PC-9 (cell line): ENCODE data around the gene RAB7B. TPM values are rescaled to one million over a fixed set of nuclear protein-coding genes. Genes with fewer than 3 reads are reported as not detected.

Experiments used
- BruUV-seq: library from RNA; stranded (reverse); fragments of 400-500 nt; replicated peaks from 2 replicates; lab custom pipeline; 2021; lab: Mats Ljungman, UMichigan
- CTCF ChIA-PET: fragments of 300-600 bp; sonication (Branson Sonifier 250); formaldehyde crosslinking; loops from one replicate; lab custom pipeline; 2022; ENCODE audit warnings: antibody characterized with exemption; lab: Charles Lee
- POLR2A ChIA-PET: fragments of 300-600 bp; sonication (Branson Sonifier 250); formaldehyde crosslinking; loops from one replicate; lab custom pipeline; 2022; ENCODE audit warnings: antibody characterized with exemption; ENCODE audit not compliant: unreplicated experiment; lab: Charles Lee
- DNase-seq, 2 experiments: peaks; one replicate each; pipeline versions ENCODE4 v3.0.0 to v3.0.0-alpha.2; 2015 to 2022; ENCODE audit warnings: mixed read lengths in 1 of 2
- H2AFZ ChIP-seq: fragments of 200-600 bp; sonication (generic); 2 replicates; pipeline ENCODE4 v1.8.1; 2017; ENCODE audit warnings: antibody characterized with exemption
- H3F3A ChIP-seq: fragments of 200-600 bp; sonication (generic); 2 replicates; pipeline ENCODE4 v1.8.1; 2017; ENCODE audit warnings: antibody characterized with exemption, mild to moderate bottlenecking, low read depth; ENCODE audit not compliant: insufficient read depth
- H3K27ac ChIP-seq: fragments of 200-600 bp; sonication (generic); 2 replicates; pipeline ENCODE4 v1.6.1; 2016; ENCODE audit warnings: mixed run types
- H3K27me3 ChIP-seq: fragments of 200-600 bp; sonication (generic); 2 replicates; pipeline ENCODE4 v1.6.1; 2016; ENCODE audit warnings: low read depth, mixed run types; ENCODE audit not compliant: insufficient read depth
- H3K36me3 ChIP-seq: fragments of 200-600 bp; sonication (generic); 2 replicates; pipeline ENCODE4 v1.6.1; 2016; ENCODE audit warnings: low read depth, mixed run types
- H3K4me1 ChIP-seq: fragments of 200-600 bp; sonication (generic); replicated peaks from 2 replicates; pipeline ENCODE4 v1.6.1; 2016; ENCODE audit warnings: mixed run types; ENCODE audit not compliant: insufficient read depth
- H3K4me2 ChIP-seq: fragments of 200-600 bp; sonication (generic); 2 replicates; pipeline ENCODE4 v1.6.1; 2017; ENCODE audit warnings: mixed run types
- H3K4me3 ChIP-seq: fragments of 200-600 bp; sonication (generic); 2 replicates; pipeline ENCODE4 v1.6.1; 2016; ENCODE audit warnings: mixed run types
- H3K79me2 ChIP-seq: fragments of 200-600 bp; sonication (generic); 2 replicates; pipeline ENCODE4 v1.6.1; 2017; ENCODE audit warnings: low read depth, mixed run types
- H3K9me2 ChIP-seq: fragments of 200-600 bp; sonication (generic); 2 replicates; pipeline ENCODE4 v1.8.1; 2017; ENCODE audit warnings: mild to moderate bottlenecking; ENCODE audit not compliant: insufficient read depth
- H3K9me3 ChIP-seq: fragments of 200-600 bp; sonication (generic); 2 replicates; pipeline ENCODE4 v1.8.1; 2016; ENCODE audit warnings: low read depth; ENCODE audit not compliant: insufficient read depth
- H4K20me1 ChIP-seq: fragments of 200-600 bp; sonication (generic); 2 replicates; pipeline ENCODE4 v1.8.1; 2017; ENCODE audit not compliant: insufficient read depth
- EZH2 ChIP-seq: fragments of 200-600 bp; sonication (generic); IDR thresholded peaks from 2 replicates; pipeline ENCODE4 v1.8.0; 2017; ENCODE audit warnings: antibody characterized with exemption, low read depth
- intact Hi-C: fragments of 100-400 bp; cut with micrococcal nuclease; formaldehyde crosslinking; loops from one replicate; pipeline ENCODE4 v1.10.0; 2022; ENCODE audit not compliant: unreplicated experiment
- total RNA-seq: library from RNA; stranded (reverse); gene quantifications from 2 replicates; pipeline ENCODE4 v1.2.3, GENCODE V29; 2021
- TF ChIP-seq, protein P1 (sequence below): fragments of 200-600 bp; sonication (generic); conservative IDR thresholded peaks from 2 replicates; pipeline ENCODE4 v1.6.1; 2017; ENCODE audit warnings: mixed run types, antibody characterized with exemption, mild to moderate bottlenecking, moderate library complexity

RAB7B gene
- total RNA-seq, 1 experiment from 2014 or later, result not detected

- no peak overlapping the region for H3K27ac ChIP-seq
- peaks cover 15% of the 10 kb centered on the region for H3K4me1 ChIP-seq
- intact Hi-C loops, result no loop called here
- H3F3A ChIP-seq, result peaks cover 21% of the 10 kb centered on the region; the same call in 1 of the 2 replicates
- H3K36me3 ChIP-seq, result no peaks in the 10 kb centered on the region
- no peaks in the 10 kb centered on the region for H3K27me3 ChIP-seq
- CTCF ChIA-PET, result no interaction called here
- no peak overlapping the region for H3K4me3 ChIP-seq
- H3K9me2 ChIP-seq, result no peaks in the 10 kb centered on the region
- no peak for DNase-seq
- no peak for TF ChIP-seq EZH2
- TF ChIP-seq, protein P1, sequence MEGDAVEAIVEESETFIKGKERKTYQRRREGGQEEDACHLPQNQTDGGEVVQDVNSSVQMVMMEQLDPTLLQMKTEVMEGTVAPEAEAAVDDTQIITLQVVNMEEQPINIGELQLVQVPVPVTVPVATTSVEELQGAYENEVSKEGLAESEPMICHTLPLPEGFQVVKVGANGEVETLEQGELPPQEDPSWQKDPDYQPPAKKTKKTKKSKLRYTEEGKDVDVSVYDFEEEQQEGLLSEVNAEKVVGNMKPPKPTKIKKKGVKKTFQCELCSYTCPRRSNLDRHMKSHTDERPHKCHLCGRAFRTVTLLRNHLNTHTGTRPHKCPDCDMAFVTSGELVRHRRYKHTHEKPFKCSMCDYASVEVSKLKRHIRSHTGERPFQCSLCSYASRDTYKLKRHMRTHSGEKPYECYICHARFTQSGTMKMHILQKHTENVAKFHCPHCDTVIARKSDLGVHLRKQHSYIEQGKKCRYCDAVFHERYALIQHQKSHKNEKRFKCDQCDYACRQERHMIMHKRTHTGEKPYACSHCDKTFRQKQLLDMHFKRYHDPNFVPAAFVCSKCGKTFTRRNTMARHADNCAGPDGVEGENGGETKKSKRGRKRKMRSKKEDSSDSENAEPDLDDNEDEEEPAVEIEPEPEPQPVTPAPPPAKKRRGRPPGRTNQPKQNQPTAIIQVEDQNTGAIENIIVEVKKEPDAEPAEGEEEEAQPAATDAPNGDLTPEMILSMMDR, result no peak
- no peak overlapping the region for H2AFZ ChIP-seq
- no peaks in the 10 kb centered on the region for H3K79me2 ChIP-seq
- POLR2A ChIA-PET, result no interaction called here
- BruUV-seq, result no TSS peak
- H3K4me2 ChIP-seq, result no peak overlapping the region
- H4K20me1 ChIP-seq, result no peaks in the 10 kb centered on the region
- H3K9me3 ChIP-seq, result no peaks in the 10 kb centered on the region
Observed at GRCh38 chr1:206003854-206004800, 932 bp upstream of the RAB7B start.

- Histone ChIP-seq H3K4me2 (no peak overlapping the region), H3K4me3 (no peak overlapping the region), H3F3A (peaks cover 21% of the 10 kb centered on the region; the same call in 1 of the 2 replicates), H3K36me3 (no peaks in the 10 kb centered on the region), H3K4me1 (peaks cover 15% of the 10 kb centered on the region), H3K9me3 (no peaks in the 10 kb centered on the region), H4K20me1 (no peaks in the 10 kb centered on the region), H3K27ac (no peak overlapping the region), H3K79me2 (no peaks in the 10 kb centered on the region), H3K27me3 (no peaks in the 10 kb centered on the region), H3K9me2 (no peaks in the 10 kb centered on the region), H2AFZ (no peak overlapping the region)
- no peak for TF ChIP-seq EZH2
- POLR2A ChIA-PET, result no interaction called here
- CTCF ChIA-PET, result no interaction called here
- BruUV-seq, result no TSS peak
- no peak for DNase-seq
- intact Hi-C loops, result no loop called here
Observed at GRCh38 chr1:206002160-206002559, 1.0 kb downstream of the RAB7B start.

GRCh38 chr1:206001476-206001888 lies 1.7 kb downstream of the RAB7B start:
- TF ChIP-seq EZH2, result no peak
- TF ChIP-seq, protein P1, result no peak
- H2AFZ ChIP-seq, result no peak overlapping the region
- ChIA-PET POLR2A (interaction anchor here (0.6 to 0.8 kb wide), 2 partner anchors 152 to 477 kb away, joined by 4 read pairs; partner anchors contain the start of gene PM20D1), CTCF (interaction anchor here (0.7 to 0.8 kb wide), 2 partner anchors 9 to 12 kb away, joined by 3 to 4 read pairs; no protein-coding TSS in a partner anchor)
- no peaks in the 10 kb centered on the region for H4K20me1 ChIP-seq
- H3K9me3 ChIP-seq, result no peaks in the 10 kb centered on the region
- H3K4me3 ChIP-seq, result no peak overlapping the region
- intact Hi-C loops, result no loop called here
- H3F3A ChIP-seq, result peaks cover 21% of the 10 kb centered on the region; the same call in 1 of the 2 replicates
- peak overlapping the region; percentile 49 for H3K4me2 ChIP-seq
- no peaks in the 10 kb centered on the region for H3K27me3 ChIP-seq
- peak; percentile 37 to 77 for DNase-seq
- BruUV-seq, result no TSS peak
- no peaks in the 10 kb centered on the region for H3K36me3 ChIP-seq
- no peaks in the 10 kb centered on the region for H3K79me2 ChIP-seq
- no peak overlapping the region for H3K27ac ChIP-seq
- no peaks in the 10 kb centered on the region for H3K9me2 ChIP-seq
- peaks cover 15% of the 10 kb centered on the region for H3K4me1 ChIP-seq
